Forelimb muscle (tissue), 1 donor: Measurements from ENCODE around the gene AASDH. TPM values are rescaled to one million over a fixed set of nuclear protein-coding genes. Genes with fewer than 3 reads are reported as not detected.

Experiments used
- DNase-seq: peaks from one replicate; pipeline ENCODE4 v3.0.0-alpha.2; 2013; ENCODE audit warnings: low read depth
- polyA plus RNA-seq: library from polyadenylated mRNA; unstranded; fragments of 120-200 nt; gene quantifications from one replicate; pipeline ENCODE4 v1.2.1, GENCODE V29; 2013; ENCODE audit not compliant: insufficient read length

The AASDH gene
- polyA plus RNA-seq, 1 donor = 10.6 TPM

GRCh38 chr4:56315543-56315942 lies 71.7 kb downstream of the AASDH start:
- DNase-seq = no peak

- no peak for DNase-seq
Observed at GRCh38 chr4:56315041-56315440, 72.2 kb downstream of the AASDH start.

- no peak for DNase-seq
Observed at GRCh38 chr4:56314207-56314915, 72.9 kb downstream of the AASDH start.

- DNase-seq = no peak
Observed at GRCh38 chr4:56313132-56313531, 74.2 kb downstream of the AASDH start.

- no peak for DNase-seq
Observed at GRCh38 chr4:56311299-56311975, 75.9 kb downstream of the AASDH start.

GRCh38 chr4:56310401-56311125 lies 76.7 kb downstream of the AASDH start:
- no peak for DNase-seq

- no peak for DNase-seq
Observed at GRCh38 chr4:56308384-56308783, 78.9 kb downstream of the AASDH start.

- no peak for DNase-seq
Observed at GRCh38 chr4:56307423-56307822, 79.9 kb downstream of the AASDH start.

GRCh38 chr4:56305390-56305789 lies 81.9 kb downstream of the AASDH start:
- no peak for DNase-seq

GRCh38 chr4:56303921-56304320 lies 83.4 kb downstream of the AASDH start:
- DNase-seq = no peak

- DNase-seq = no peak
Observed at GRCh38 chr4:56302760-56303159, 84.5 kb downstream of the AASDH start.

GRCh38 chr4:56301997-56302496 lies 85.2 kb downstream of the AASDH start:
- DNase-seq = no peak

GRCh38 chr4:56301181-56301996 lies 85.9 kb downstream of the AASDH start:
- DNase-seq = peak; percentile 65

GRCh38 chr4:56298236-56298635 lies 89.1 kb downstream of the AASDH start:
- no peak for DNase-seq

- DNase-seq = no peak
Observed at GRCh38 chr4:56297776-56298175, 89.5 kb downstream of the AASDH start.

- DNase-seq = no peak
Observed at GRCh38 chr4:56296526-56296925, 90.8 kb downstream of the AASDH start.

GRCh38 chr4:56293121-56293520 lies 94.2 kb downstream of the AASDH start:
- no peak for DNase-seq

- no peak for DNase-seq
Observed at GRCh38 chr4:56289934-56290333, 97.4 kb downstream of the AASDH start.

GRCh38 chr4:56288663-56289062 lies 98.6 kb downstream of the AASDH start:
- DNase-seq = no peak
